HG03469 (cell line): Measurements from ENCODE around the gene SIAH3.
"Not testable (repeated sequence)": the region's sequence is repeated elsewhere in the genome, so short reads cannot be mapped to it uniquely, and the experiment has no call there.

ENCODE experiments used
- ATAC-seq: cut with Tn5 transposase; IDR thresholded peaks from one replicate; pipeline ENCODE4 v1.9.1; 2021; ENCODE audit warnings: mild to moderate bottlenecking, moderate library complexity, moderate number of reproducible peaks; ENCODE audit not compliant: unreplicated experiment

The SIAH3 gene, protein sequence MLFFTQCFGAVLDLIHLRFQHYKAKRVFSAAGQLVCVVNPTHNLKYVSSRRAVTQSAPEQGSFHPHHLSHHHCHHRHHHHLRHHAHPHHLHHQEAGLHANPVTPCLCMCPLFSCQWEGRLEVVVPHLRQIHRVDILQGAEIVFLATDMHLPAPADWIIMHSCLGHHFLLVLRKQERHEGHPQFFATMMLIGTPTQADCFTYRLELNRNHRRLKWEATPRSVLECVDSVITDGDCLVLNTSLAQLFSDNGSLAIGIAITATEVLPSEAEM

DNA sequence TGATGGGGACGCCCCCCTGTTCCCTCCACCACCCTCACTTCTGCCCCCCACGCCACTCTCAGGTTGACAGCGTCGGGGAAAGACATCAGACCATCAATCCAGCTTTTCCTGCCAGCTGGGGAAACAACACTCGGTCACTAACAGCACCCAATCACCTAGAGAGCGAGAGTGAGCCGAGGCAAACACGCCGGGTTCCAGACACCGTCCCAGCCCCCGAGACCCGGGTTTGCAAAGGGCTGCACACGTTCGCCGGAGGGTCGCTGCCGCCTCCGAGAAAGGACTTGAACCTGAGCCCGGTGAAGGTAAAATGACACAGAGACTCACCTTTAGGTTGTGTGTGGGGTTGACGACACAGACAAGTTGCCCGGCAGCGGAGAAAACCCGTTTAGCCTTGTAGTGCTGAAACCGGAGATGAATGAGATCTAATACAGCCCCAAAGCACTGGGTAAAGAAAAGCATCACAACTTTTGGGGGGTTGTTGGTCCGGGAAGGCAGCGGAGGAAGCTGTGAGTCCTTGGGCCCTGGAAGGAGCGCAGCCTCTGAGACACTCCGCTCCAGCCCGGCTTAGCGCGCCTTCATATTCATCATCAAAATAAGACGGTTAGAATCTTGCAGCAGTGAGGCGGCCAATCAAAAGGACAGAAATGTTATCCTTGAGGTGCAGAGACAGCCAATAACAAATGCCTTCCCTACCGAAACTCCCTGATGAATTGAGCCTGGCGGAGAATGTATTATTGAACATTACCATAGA, at the start of gene SIAH3:
Gene SIAH3 (minus strand): TSS at position 583 of the 751 bp plus-strand sequence. CDS start 124 bp downstream, at position 459.
- ATAC-seq, result no peak

DNA sequence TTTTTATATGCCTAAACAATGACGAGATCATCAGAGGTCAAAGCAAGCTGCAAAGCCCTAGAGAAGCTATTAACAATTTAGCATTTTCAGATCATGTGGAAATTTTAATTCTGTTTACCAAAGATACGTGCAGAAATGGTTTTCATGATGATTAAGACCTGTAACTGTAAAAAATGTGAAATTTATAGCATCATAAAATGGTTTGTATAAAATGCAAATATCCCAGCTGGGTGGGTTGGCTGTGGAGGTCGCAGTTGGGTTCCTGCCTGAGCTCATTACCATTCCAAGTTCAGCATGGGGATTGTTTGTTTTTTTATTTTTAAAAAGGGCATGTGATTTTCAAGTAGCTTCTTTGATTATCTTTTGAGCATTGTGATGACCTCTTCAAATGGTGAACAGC, 47.9 kb upstream of the SIAH3 start:
- ATAC-seq, result no peak

DNA sequence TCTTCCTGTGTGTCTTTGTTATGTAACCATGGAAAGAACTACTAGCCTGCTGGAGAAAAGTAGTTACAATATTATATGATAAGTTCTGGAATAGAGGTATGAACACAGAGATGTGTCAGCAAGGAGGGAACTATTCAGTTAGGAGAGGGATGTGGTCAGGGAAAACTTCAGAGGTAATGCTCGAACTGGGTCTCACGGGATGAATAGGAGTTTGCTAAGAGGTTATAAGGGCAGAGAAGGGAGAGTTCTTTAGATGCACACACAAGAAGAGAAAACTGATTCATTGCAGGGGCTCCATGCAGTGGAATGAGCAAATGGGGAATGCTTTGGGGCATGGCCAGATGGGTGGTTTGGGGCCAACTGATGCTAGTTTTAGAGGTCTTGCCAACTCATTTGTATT, 46.0 kb upstream of the SIAH3 start:
- no peak for ATAC-seq

DNA sequence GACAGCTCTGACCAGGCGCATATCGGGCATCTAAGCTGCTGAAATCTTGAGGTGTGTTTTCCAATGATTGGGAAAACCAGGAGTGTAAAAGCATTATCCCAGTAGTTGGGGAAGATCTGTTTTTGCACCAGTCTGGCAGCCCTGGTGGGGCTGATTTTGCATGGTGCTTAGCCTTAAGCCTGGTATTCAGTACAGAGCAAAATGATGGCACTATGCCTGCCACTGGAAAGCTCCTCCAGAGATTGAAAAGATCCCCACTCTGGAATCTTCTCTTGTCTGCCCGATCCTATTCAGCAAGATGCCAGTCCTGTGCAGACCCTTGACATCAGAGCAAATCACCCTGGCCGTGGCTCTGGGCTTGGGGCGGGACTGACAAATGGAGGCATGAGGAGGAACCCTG, 44.7 kb upstream of the SIAH3 start:
- no peak for ATAC-seq

DNA sequence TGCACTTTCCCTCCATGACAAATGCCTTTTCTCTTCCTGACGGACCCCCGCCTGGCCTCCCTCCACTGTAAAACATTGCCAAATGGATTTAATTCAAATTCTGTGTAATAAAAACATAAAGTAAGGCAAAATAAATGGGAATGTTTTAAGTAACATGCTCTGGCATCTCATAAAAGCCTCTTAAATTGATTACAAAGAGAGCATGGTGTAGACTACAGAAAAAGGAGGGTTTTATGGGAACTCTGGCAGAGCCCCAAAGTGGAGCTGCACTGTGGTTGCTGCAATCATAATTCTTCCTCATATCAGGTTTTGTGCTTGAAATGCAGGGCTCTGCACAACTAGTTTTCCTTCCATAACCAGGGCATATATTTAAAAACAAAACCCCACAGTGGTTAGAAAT, 44.3 kb upstream of the SIAH3 start:
- no peak for ATAC-seq

DNA sequence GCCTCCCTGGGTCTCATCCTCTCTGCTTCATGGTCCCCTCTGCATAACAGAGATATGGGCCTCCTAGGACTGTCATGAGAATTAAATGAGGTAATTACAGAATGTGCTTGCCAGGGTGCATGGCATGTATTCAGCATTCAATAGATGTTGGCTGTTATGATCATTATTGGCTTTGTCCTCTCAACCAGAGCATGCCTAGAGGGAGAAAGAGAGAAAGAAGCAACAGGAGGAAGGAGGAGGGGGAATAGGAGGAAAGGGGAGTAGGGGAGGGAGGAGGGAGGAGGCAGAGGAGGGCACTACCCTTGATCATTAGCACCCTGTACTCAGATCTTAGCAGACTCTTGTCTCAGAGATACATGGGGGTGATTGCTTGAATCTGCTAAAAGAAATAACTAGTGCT, 41.0 kb upstream of the SIAH3 start:
- no peak for ATAC-seq

DNA sequence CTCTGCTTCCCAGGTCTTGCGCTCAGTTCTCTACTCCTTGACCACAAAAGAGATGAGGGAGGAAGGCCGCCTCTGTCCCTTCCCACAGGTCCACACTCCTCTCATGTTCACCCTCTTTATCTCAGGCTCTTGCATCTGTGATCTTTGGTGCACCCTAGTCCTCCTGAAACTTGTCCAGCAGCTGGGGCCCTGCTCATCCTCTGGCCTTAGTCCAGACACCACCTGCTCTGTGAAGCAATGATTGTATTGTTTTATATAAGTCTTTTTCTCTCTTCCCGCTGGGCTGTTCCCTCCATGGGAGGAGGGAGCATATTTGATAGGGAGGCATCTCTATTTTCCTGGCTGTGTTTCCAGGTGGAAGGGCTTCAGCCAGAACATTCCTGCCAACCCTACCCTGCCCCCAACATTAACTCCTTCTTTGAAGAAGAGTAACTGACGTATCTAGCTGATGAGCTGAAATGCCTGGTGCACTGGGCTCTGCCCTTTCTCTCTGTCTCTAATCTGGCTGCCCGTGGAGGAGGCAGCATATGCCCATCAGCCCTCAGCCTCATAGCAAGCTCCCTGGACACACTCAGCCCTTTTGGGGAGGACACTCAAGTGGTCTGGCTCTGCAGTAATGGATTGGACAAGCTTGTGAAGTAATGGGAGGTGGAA, 38.2 kb upstream of the SIAH3 start:
- no peak for ATAC-seq

DNA sequence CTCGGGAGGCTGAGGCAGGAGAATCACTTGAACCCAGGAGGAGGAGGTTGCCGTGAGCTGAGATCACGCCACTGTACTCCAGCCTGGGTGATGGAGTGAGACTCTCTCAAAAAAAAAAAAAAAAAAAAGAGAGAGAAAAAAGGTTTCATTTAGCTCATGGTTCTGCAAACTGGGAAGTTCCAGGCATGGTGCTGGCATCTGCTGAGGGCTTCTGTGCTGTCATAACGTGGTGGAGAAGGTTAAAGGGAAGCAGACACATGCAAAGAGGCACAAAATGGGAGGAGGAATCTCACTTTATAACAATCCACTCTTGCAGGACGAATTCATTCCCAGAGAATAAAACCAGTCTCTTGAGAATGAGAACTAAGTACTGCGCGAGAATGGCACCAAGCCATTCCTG, 34.9 kb upstream of the SIAH3 start:
- no peak for ATAC-seq

DNA sequence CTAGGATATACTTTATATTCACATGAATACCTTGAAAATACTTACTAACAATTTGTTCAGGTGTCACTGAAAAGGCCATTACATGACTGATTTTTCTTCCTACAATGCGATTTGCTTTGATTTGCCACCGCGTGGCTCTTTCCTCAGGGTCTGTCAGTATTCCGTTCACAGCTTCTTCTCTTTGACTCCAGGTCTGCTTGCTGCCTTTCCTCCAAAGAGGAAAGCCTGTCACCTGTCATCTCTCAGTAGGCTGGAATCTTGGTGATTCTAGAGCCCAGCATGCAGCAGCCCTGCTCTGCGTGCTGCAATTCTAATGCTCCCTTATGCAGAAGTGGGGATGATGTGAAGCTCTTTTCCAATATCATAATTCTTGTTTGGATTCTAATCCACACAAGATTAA, 33.6 kb upstream of the SIAH3 start:
- ATAC-seq, result no peak

DNA sequence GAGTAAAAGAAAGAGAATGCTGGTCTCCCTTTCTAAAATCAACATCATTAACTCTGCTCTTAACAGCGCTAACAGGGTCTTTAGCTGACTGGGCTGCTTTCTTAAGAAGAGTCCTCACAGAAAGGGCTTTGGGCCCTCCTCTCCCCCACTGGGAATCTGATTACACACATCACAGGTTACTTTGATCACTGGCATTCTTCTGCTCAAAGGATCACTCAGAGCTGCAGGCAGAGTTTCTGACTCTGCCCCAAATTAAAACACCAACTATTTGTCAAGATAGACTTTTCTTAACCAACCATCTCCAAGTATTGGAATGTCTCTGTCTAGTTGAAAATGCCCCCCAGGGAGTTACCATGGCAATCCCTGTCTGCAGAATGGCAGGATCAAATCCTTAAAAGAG, 31.1 kb upstream of the SIAH3 start:
- no peak for ATAC-seq

DNA sequence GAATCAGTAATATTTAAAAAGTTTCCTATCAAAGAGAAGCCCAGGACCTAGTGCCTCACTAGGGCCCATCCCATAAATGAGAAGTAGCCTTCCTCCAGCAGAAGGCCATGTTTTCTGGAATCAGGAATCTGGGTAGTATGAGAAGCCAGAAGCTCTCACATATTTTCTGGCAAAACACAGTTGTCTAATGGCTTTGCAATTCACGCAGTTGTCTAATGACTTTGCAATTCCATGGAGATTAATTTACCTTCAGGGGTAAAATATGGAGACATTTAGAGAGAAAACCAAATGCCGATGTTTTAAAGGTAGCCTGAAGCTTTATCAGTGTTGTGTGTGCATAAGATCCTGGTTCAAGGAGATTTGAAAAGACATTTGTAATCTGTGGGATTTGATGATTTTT, 29.8 kb upstream of the SIAH3 start:
- ATAC-seq, result no peak

DNA sequence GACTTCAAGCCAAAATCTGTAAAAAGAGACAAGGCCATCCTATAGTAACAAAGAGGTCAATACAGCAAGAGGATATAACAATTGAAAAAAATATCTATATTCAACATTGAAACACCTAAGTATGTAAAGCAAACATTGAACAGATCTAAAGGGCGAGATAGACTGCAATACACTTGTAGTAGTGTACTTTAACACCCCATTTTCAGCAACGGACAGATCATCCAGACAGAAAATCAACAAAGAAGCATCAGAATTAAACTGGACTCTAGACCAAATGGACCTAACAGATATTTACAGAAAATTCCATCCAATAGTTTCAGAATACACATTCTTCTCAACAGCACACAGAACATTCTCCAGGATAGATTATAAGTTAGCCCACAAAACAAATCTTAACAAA, 28.7 kb upstream of the SIAH3 start:
- ATAC-seq, result no peak

DNA sequence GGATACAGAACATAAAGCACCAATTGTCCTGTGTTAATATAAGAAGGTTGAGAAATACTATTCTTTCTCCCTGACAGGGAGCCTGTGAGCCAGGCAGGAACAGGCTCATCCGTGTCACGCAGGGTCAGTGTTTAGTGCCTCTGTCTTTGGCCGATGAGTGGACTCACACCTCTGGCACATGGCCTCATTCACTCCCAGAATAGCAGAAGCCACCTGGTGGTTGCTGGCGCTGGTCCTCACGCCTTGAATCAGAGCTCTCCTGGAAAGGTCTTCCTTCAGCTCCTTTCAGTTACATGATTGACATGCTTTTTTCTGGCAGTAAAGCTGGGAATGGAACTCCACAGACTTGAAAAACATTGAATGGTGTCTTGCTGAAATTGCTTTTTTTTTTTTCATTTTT, 28.1 kb upstream of the SIAH3 start:
- no peak for ATAC-seq

DNA sequence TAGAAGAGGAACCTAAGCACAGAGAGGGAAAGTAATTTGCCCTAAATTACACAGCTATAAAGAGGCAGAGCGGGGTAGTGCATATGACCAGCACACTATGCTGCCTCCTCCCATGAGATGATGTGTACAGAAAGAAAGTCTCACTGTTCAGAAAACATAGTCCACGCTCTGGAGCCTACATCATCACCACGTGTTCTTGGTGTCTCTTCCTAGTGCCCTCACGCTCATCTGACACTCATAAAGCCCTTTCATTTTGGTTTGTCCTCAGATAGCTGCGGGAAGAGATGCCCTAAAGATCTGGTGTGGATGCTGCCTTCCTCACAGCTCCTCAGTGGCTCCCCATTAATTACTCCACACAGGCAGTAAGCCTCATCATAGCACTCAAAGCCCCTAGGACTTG, 27.4 kb upstream of the SIAH3 start:
- ATAC-seq, result no peak

DNA sequence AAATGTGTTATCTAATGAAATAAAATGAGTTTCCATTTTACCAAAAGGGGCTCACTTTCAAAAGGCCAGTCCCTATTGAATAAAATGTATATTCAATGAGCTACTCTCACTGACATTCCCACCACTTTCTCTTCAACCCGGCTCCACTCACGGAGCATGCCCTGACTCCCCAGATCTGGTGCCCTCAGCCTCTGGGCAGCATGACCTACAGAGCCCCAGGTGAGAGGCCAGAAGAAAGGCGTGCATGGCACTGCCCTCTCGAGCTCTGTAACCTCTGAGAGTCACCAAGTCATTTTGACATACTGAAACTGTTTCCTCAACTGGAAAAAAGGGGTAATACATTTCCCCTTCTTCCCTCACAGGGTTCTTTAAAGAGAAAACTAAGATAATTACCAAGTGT, 25.2 kb upstream of the SIAH3 start:
- no peak for ATAC-seq

DNA sequence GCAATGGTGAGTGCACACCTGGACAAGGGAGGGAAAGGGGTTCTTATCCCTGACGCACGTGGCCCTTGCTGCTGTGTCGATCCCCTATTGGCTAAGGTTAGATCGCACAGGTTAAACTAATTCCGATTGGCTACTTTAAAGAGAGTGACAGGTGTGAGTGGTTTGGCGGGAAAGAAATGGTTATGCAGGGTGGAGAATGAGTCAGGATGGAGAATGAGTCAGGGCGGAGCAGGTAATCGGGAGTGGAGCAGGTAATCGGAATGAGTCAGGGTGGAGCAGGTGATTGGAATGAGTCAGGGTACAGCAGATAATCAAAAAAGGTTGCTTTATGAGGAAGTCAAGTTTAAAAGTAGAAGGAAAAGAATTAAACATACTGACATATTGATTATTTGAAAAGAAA, 24.4 kb upstream of the SIAH3 start:
- no peak for ATAC-seq

DNA sequence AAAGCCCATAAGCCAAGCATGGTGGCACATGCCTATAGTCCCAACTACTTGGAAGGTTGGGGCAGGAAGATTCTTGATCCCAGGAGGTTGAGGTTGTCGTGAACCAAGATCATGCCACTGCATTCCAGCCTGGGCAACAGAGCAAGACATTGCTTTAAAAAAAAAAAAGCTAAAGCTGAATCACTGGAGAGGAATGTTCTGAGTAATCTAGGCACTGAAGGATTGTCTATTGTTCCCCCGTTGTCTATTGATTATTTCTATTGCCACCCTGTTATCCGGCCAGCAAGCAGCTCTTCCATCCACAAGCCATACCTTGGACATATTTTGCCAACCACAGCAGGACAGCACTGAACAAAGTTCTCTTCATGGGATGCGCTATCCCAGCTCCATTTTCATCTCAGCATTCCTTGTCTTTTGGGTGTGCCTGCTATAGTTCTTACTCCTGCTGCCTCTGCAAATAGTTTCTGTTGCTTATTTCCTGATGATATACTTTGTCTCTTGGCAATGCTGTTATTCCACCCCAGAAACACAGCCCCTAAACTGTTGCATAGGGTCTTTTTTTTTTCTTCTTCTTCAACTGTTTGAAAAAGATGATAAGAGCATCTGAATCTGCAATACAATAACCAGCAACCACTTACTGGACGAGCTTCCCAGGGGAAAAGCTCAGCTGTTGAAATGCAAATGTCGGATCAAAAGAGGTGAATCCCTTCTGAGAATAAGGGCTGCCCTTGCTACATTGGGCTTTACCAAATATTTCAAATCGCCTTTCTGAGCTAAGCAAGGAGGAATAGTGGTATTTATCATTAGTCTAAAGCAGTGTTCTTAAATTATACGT, 22.2 kb upstream of the SIAH3 start:
- no peak for ATAC-seq

DNA sequence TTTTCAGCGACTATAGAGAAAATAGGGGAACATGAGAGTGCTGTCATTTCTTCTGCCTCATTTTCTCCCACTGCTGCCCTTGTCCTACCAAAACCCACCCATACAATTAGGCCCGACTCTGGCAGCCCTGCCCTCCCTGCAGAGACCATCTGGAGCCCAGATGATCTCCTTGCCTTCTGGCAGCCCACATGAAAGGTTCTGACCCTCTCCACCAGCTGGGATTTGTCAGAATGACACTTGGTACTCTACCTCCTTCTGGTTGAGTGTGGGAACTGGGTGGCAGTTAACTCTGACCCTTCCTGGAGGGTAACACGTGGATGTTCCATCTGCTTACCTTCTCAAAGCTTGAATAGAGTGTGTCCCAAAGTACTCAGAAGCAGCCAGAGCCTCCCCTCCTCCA, 21.0 kb upstream of the SIAH3 start:
- no peak for ATAC-seq

DNA sequence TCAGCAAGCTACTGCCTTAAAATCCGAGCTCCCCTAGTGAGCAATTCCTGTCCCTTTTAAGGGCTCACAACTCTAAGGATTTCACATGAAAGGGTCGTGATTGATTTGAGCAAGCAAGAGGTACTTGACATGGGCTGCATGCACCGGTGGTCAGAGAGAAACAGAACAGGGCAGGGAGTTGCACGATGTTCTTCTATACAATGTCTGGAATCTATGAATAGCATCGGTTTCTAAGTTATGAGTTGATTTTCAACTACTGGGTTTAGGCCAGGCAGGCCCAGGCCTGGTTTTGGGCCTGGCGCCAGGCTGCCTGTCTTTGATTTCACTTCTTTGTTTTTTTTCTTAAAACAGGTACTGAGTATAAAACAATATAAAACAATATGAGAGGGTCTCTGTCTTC, 19.6 kb upstream of the SIAH3 start:
- not testable (repeated sequence) for ATAC-seq

DNA sequence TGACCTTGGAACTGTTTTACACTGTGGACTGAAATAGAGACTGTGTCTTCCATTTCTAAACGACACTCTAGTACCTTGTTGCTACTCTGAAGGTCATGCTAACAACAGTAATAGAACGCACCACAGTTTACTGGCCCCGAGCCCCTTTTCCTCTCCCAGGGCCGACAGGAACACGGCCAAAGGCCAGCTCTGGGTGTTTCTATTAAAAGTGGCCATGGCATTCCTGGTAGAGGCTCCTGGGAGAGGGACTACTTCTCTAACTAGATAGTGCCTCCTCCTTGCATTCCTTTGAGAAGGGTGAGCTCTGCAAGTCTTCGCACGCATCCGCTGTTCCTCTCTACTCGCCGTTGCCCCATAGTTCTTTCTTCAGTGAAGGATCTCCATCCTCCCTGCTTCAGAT, 18.7 kb upstream of the SIAH3 start:
- no peak for ATAC-seq

DNA sequence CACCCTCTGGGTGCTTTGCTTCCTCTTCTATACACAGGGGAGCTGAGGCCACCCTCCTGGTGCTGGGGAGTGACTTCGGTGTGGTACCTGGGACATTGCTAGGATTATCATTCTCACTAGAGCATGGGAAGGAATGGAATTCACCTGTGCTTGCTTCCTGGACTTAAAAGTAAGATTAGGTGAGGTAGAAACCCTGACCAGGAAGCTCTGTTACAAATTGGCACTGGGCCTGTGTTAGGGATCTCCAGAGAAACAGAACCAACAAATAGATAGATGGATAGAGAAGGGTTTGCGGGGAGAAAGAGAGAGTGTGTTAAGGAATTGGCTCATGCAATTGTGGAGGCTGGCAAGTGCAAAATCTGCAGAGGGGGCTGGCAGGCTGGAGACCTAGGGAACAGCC, 13.9 kb upstream of the SIAH3 start:
- no peak for ATAC-seq
